ENCODE results near the gene FXYD2.
"Not testable (repeated sequence)": the region's sequence is repeated elsewhere in the genome, so short reads cannot be mapped to it uniquely, and the experiment has no call there.

FXYD2 gene

GRCh38 chr11:117816151-117816741 lies 8.3 kb downstream of the FXYD2 start:
- Histone ChIP-seq H3K4me3 (ENCODE audit: control insufficient read depth in 1 of 7, extremely low read depth in 1 of 7, insufficient read depth in 4 of 7, low read depth in 2 of 7, low read length in 6 of 7) (no peak overlapping the region), H3K27me3 (replicated peaks in 2 of 5; ENCODE audit: control insufficient read depth in 4 of 5, insufficient read depth in 5 of 5, low read length in 4 of 5) (no peaks in the 10 kb centered on the region), H3K4me1 (ENCODE audit: control extremely low read depth in 1 of 4, control insufficient read depth in 4 of 4, insufficient read depth in 4 of 4, low read length in 3 of 4) (peaks cover 4 to 63% (median 40%) of the 10 kb centered on the region in 4 experiments), H3K27ac (ENCODE audit: insufficient read depth in 1 of 2, low read depth in 1 of 2, low read length in 2 of 2, poor library complexity in 1 of 2, severe bottlenecking in 2 of 2) (peak overlapping the region in 1 of 2 experiments; percentile 17), H3K9me3 (ENCODE audit: control extremely low read depth in 1 of 5, control insufficient read depth in 4 of 5, insufficient read depth in 2 of 5, low read depth in 1 of 5, low read length in 4 of 5) (no peaks in the 10 kb centered on the region), H3K36me3 (ENCODE audit: control insufficient read depth in 4 of 4, insufficient read depth in 4 of 4, low read length in 3 of 4) (no peaks in the 10 kb centered on the region)
- 92% methylated on average over 12 of the region's 20 CpGs for whole genome bisulfite sequencing (ENCODE audit: insufficient coverage)
- CTCF ChIA-PET, result interaction anchor here (0.8 to 11.7 kb wide), 25 partner anchors 8 to 390 kb away, joined by 3 to 129 read pairs (median 5); partner anchors contain the start of gene FXYD2
- POLR2A ChIA-PET, result interaction anchor here (1.4 kb wide), 1 partner anchor 12 kb away, joined by 3 read pairs; no protein-coding TSS in a partner anchor
- no peak for DNase-seq

DNA sequence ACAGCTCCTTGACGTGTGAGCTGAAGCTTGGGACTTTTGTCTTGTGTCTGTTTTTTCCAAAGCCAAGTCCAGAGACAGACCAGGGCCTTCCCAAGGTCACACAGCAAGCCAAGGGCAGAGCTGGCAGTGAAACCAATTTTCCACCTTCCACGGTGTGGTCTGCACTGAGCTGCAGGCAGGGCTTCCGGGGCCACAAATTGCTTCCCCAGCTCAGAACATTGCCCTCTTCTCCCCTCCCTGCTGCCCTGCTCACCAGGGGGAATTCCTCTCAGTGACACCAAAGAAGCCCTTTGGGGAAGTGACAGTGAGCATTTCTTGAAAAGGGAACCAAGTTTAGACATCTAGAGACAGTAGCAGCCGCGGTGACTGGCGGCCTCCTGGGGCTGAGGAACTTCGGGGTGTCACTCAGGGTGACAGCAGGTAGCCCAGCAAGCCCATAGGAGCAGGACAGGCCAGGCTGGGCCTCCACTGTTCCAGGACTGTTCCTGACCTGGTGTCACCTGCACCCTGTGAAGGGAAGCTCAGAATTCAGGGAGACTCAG lies 9.2 kb downstream of the FXYD2 start:
- ChIA-PET CTCF (interaction anchor here (0.8 to 11.7 kb wide), 19 partner anchors 7 to 389 kb away, joined by 3 to 129 read pairs (median 4); partner anchors contain the start of gene FXYD2), POLR2A (interaction anchor here (1.4 kb wide), 1 partner anchor 13 kb away, joined by 3 read pairs; no protein-coding TSS in a partner anchor)
- Histone ChIP-seq H3K27ac (ENCODE audit: insufficient read depth in 1 of 2, low read depth in 1 of 2, low read length in 2 of 2, poor library complexity in 1 of 2, severe bottlenecking in 2 of 2) (peak overlapping the region; percentile 33 to 35), H3K4me1 (ENCODE audit: control extremely low read depth in 1 of 4, control insufficient read depth in 4 of 4, insufficient read depth in 4 of 4, low read length in 3 of 4) (peaks cover 4 to 63% (median 40%) of the 10 kb centered on the region in 4 experiments), H3K9me3 (ENCODE audit: control extremely low read depth in 1 of 5, control insufficient read depth in 4 of 5, insufficient read depth in 2 of 5, low read depth in 1 of 5, low read length in 4 of 5) (no peaks in the 10 kb centered on the region), H3K27me3 (replicated peaks in 2 of 5; ENCODE audit: control insufficient read depth in 4 of 5, insufficient read depth in 5 of 5, low read length in 4 of 5) (no peaks in the 10 kb centered on the region), H3K4me3 (ENCODE audit: control insufficient read depth in 1 of 7, extremely low read depth in 1 of 7, insufficient read depth in 4 of 7, low read depth in 2 of 7, low read length in 6 of 7) (peak overlapping the region in 4 of 7 experiments; percentile 10 to 42 (median 18)), H3K36me3 (ENCODE audit: control insufficient read depth in 4 of 4, insufficient read depth in 4 of 4, low read length in 3 of 4) (no peaks in the 10 kb centered on the region)
- 1% methylated on average over 7 of the region's 7 CpGs for WGBS (ENCODE audit: insufficient coverage)
- peak; percentile 84 to 97 (median 97) for DNase-seq

DNA sequence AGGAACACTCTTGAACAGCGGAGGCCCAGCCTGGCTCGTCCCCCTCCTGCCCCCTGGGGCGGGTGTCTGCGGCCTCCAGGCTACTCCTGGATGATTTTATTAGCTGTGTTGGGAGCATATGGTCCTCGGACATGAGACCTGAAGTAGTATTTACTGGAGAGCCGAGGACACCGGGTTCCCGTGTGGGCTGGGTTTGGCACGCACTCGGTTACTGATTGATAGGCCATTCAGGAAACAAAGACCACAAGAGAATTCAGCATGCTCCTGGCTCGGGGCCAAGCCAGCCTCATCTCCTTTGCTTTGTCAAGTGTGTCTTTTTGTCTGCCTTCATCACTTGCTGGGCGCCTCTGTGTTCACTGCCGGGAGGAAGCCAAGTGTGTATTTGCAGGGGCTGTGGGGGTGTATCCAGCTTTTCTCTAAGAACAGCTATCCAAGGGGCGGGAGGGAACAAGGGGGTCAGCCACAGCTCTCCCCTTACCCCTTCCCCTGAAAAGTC lies 9.7 kb downstream of the FXYD2 start:
- H3K27ac ChIP-seq (ENCODE audit: insufficient read depth in 1 of 2, low read depth in 1 of 2, low read length in 2 of 2, poor library complexity in 1 of 2, severe bottlenecking in 2 of 2), result peak overlapping the region; percentile 33 to 35
- H3K36me3 ChIP-seq (ENCODE audit: control insufficient read depth in 4 of 4, insufficient read depth in 4 of 4, low read length in 3 of 4), result no peaks in the 10 kb centered on the region
- ChIA-PET POLR2A (interaction anchor here (1.4 kb wide), 1 partner anchor 14 kb away, joined by 3 read pairs; no protein-coding TSS in a partner anchor), CTCF (interaction anchor here (0.9 to 11.7 kb wide), 13 partner anchors 6 to 389 kb away, joined by 3 to 129 read pairs (median 6); partner anchors contain the start of gene FXYD2)
- WGBS (ENCODE audit: insufficient coverage), result 5% methylated on average over 11 of the region's 14 CpGs
- no peaks in the 10 kb centered on the region for H3K27me3 ChIP-seq (replicated peaks in 2 of 5; ENCODE audit: control insufficient read depth in 4 of 5, insufficient read depth in 5 of 5, low read length in 4 of 5)
- peak; percentile 80 to 92 (median 91) for DNase-seq
- peak overlapping the region in 4 of 7 experiments; percentile 8 to 42 (median 18) for H3K4me3 ChIP-seq (ENCODE audit: control insufficient read depth in 1 of 7, extremely low read depth in 1 of 7, insufficient read depth in 4 of 7, low read depth in 2 of 7, low read length in 6 of 7)
- peaks cover 4 to 58% (median 40%) of the 10 kb centered on the region in 4 experiments for H3K4me1 ChIP-seq (ENCODE audit: control extremely low read depth in 1 of 4, control insufficient read depth in 4 of 4, insufficient read depth in 4 of 4, low read length in 3 of 4)
- no peaks in the 10 kb centered on the region for H3K9me3 ChIP-seq (ENCODE audit: control extremely low read depth in 1 of 5, control insufficient read depth in 4 of 5, insufficient read depth in 2 of 5, low read depth in 1 of 5, low read length in 4 of 5)

GRCh38 chr11:117814204-117814765 lies 10.3 kb downstream of the FXYD2 start:
- ChIA-PET POLR2A (no interaction called here), CTCF (interaction anchor here (0.9 to 6.2 kb wide), 7 partner anchors 10 to 388 kb away, joined by 3 to 64 read pairs (median 7); no protein-coding TSS in a partner anchor)
- no peaks in the 10 kb centered on the region for H3K27me3 ChIP-seq (replicated peaks in 2 of 5; ENCODE audit: control insufficient read depth in 4 of 5, insufficient read depth in 5 of 5, low read length in 4 of 5)
- H3K27ac ChIP-seq (ENCODE audit: insufficient read depth in 1 of 2, low read depth in 1 of 2, low read length in 2 of 2, poor library complexity in 1 of 2, severe bottlenecking in 2 of 2), result no peak overlapping the region
- DNase-seq, result no peak
- 78% methylated on average over 5 of the region's 7 CpGs for WGBS (ENCODE audit: insufficient coverage)
- H3K4me1 ChIP-seq (ENCODE audit: control extremely low read depth in 1 of 4, control insufficient read depth in 4 of 4, insufficient read depth in 4 of 4, low read length in 3 of 4), result peaks cover 4 to 57% (median 44%) of the 10 kb centered on the region in 4 experiments
- H3K36me3 ChIP-seq (ENCODE audit: control insufficient read depth in 4 of 4, insufficient read depth in 4 of 4, low read length in 3 of 4), result no peaks in the 10 kb centered on the region
- H3K4me3 ChIP-seq (ENCODE audit: control insufficient read depth in 1 of 7, extremely low read depth in 1 of 7, insufficient read depth in 4 of 7, low read depth in 2 of 7, low read length in 6 of 7), result peak overlapping the region in 3 of 7 experiments; percentile 8 to 42 (median 16)
- no peaks in the 10 kb centered on the region for H3K9me3 ChIP-seq (ENCODE audit: control extremely low read depth in 1 of 5, control insufficient read depth in 4 of 5, insufficient read depth in 2 of 5, low read depth in 1 of 5, low read length in 4 of 5)

- WGBS (ENCODE audit: insufficient coverage), result 92% methylated on average over 9 of the region's 12 CpGs
- H3K4me3 ChIP-seq (ENCODE audit: control insufficient read depth in 1 of 7, extremely low read depth in 1 of 7, insufficient read depth in 4 of 7, low read depth in 2 of 7, low read length in 6 of 7); H3K27ac ChIP-seq (ENCODE audit: insufficient read depth in 1 of 2, low read depth in 1 of 2, low read length in 2 of 2, poor library complexity in 1 of 2, severe bottlenecking in 2 of 2); H3K36me3 ChIP-seq (ENCODE audit: control insufficient read depth in 4 of 4, insufficient read depth in 4 of 4, low read length in 3 of 4); H3K9me3 ChIP-seq (ENCODE audit: control extremely low read depth in 1 of 5, control insufficient read depth in 4 of 5, insufficient read depth in 2 of 5, low read depth in 1 of 5, low read length in 4 of 5); POLR2A ChIA-PET; DNase-seq; H3K27me3 ChIP-seq (replicated peaks in 2 of 5; ENCODE audit: control insufficient read depth in 4 of 5, insufficient read depth in 5 of 5, low read length in 4 of 5): not testable (repeated sequence)
- H3K4me1 ChIP-seq (ENCODE audit: control extremely low read depth in 1 of 4, control insufficient read depth in 4 of 4, insufficient read depth in 4 of 4, low read length in 3 of 4), result peaks cover 4 to 20% (median 17%) of the 10 kb centered on the region in 4 experiments
- CTCF ChIA-PET, result interaction anchor here (1.0 to 6.1 kb wide), 11 partner anchors 10 to 385 kb away, joined by 4 to 129 read pairs (median 7); partner anchors contain the start of gene FXYD2
Measured at GRCh38 chr11:117810056-117810451, 14.5 kb downstream of the FXYD2 start.

GRCh38 chr11:117809236-117810055 lies 15.1 kb downstream of the FXYD2 start:
- H3K4me3 ChIP-seq (ENCODE audit: control insufficient read depth in 1 of 7, extremely low read depth in 1 of 7, insufficient read depth in 4 of 7, low read depth in 2 of 7, low read length in 6 of 7), result no peak overlapping the region
- H3K27me3 ChIP-seq (replicated peaks in 2 of 5; ENCODE audit: control insufficient read depth in 4 of 5, insufficient read depth in 5 of 5, low read length in 4 of 5), result peaks cover 0 to 7% (median 0%) of the 10 kb centered on the region in 5 experiments
- WGBS (ENCODE audit: insufficient coverage), result 37% methylated on average over 17 of the region's 22 CpGs
- no peaks in the 10 kb centered on the region for H3K36me3 ChIP-seq (ENCODE audit: control insufficient read depth in 4 of 4, insufficient read depth in 4 of 4, low read length in 3 of 4)
- ChIA-PET POLR2A (interaction anchor here (1.0 kb wide), 1 partner anchor 10 kb away, joined by 3 read pairs; no protein-coding TSS in a partner anchor), CTCF (interaction anchor here (0.6 to 6.1 kb wide), 27 partner anchors 10 to 389 kb away, joined by 3 to 129 read pairs (median 4); partner anchors contain the start of gene FXYD2)
- H3K27ac ChIP-seq (ENCODE audit: insufficient read depth in 1 of 2, low read depth in 1 of 2, low read length in 2 of 2, poor library complexity in 1 of 2, severe bottlenecking in 2 of 2), result no peak overlapping the region
- DNase-seq, result peak; percentile 73 to 80 (median 80)
- peaks cover under 1 to 14% (median 11%) of the 10 kb centered on the region in 4 experiments for H3K4me1 ChIP-seq (ENCODE audit: control extremely low read depth in 1 of 4, control insufficient read depth in 4 of 4, insufficient read depth in 4 of 4, low read length in 3 of 4)
- no peaks in the 10 kb centered on the region for H3K9me3 ChIP-seq (ENCODE audit: control extremely low read depth in 1 of 5, control insufficient read depth in 4 of 5, insufficient read depth in 2 of 5, low read depth in 1 of 5, low read length in 4 of 5)
